ENCODE measurements around the gene RTP2.

RTP2 gene

DNA sequence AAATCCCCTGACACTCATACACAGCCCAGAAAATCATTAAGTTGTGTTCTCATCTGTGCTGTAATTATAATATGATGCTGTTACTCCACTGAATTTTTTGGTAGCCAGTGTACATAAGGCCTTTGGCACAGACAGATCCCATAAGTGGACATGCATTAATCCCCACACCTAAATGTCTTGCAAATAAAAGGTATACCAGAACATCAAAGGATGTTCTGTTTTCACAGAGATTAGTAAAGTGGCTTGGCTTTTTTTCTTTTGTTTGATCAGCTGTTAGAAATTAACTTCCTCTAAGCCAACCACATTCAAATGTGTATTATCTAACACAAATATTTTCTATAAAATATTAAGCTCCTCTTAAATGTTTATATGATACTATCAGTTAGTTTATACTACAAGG, 34.8 kb downstream of the RTP2 start:
- no peak for DNase-seq (ENCODE audit: low read depth)

GRCh38 chr3:187665764-187666402, 36.5 kb downstream of the RTP2 start:
- DNase-seq (ENCODE audit: low read depth) = no peak

DNA sequence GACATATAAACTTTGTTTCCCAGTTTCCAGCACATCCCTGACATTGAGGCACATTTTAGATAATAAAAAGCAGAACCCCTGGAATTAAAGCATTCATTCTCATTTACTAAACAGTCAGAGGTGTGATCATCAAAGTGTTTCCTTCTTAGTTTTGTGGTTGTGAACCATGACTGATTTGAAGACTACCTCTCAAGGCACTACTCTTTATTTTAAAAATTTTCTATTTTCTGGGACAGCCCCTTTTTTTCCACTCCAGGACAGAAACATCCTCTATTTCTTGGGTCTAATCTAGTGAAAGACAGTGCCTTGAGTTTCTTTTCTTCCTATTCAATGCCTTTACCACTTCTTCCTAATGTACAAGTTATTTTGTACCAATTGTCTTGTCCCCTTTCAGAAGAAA, 37.3 kb downstream of the RTP2 start:
- DNase-seq (ENCODE audit: low read depth) = no peak

DNA sequence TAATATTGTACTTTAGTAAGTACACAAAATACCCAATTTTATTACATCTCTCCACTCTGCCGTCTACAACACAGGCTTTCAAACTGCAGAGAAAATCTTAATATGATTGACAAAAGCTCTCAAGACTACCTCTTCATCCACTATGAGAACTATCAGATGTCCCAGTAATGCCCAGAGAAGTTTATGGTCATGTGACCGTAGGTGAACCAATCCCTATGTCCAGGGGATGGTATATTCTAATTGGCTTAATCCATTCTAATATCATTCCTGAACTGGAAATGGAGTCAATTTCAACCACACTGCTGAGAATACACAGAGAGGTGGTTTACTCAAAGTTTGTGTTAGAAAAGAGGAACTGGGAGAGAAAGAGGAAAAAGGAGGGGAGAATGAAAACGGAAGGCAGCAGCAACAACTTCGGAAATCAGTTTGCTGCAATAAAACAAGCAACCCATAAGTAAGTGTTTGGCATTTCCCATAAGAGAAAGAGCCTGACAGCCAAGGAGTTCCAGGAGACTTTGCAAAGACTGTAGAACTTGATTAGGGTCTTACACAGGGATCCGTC, 39.4 kb downstream of the RTP2 start:
- no peak for DNase-seq (ENCODE audit: low read depth)

DNA sequence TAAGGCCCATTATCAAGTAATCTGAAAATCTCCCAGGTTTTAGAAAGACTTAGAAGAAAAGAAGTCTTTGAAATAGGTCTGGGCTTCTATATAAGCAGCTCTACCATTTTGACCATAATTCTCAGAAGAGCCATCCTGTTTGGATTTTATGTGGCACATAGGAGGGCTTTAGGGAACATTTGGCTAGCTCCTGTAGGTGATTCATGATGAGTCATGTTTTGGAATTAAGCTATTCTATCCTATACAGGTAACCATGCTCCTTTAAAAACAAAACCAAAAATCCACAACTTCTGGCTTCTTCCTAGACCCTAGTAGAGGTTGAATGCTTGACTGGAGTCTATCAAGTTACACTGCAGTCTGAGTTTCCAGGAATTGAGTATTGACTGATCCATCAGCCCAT, 41.1 kb downstream of the RTP2 start:
- no peak for DNase-seq (ENCODE audit: low read depth)

DNA sequence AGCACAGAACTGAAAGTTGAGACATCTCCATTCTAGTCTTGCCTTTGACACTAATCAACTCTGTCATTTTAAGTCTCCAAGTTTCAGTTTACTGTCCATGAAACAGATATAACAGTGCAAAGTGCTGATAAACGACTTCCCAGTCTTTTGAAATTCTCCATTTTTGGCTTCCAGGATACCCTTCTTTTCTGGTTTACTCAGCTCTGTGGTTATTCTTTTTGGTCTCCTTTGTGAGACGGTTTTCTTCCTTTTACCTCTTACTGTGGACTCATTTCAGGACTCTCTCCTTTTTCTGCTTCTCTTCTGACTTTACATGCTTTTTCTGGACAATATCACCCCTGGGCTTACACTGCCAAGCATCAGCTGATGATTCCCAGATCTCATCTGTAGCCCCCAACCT, 51.1 kb downstream of the RTP2 start:
- DNase-seq (ENCODE audit: low read depth) = no peak
